Smooth muscle cell (in vitro differentiated cells): ENCODE results near the gene DYSF. TPM values are rescaled to one million over a fixed set of nuclear protein-coding genes. Genes with fewer than 3 reads are reported as not detected.

Experiments used
- DNase-seq: peaks from one replicate; lab custom pipeline; 2025; ENCODE audit not compliant: unreplicated experiment; lab: John Stamatoyannopoulos, UW
- H2AFZ ChIP-seq: fragments of 200-600 bp; sonication (generic); 2 replicates; pipeline ENCODE4 v1.6.0; 2016; ENCODE audit warnings: antibody characterized with exemption, low read depth, mild to moderate bottlenecking
- H3F3A ChIP-seq: fragments of 200-600 bp; sonication (generic); 2 replicates; pipeline ENCODE4 v1.6.0; 2017; ENCODE audit warnings: antibody characterized with exemption, low read depth
- H3K27ac ChIP-seq: fragments of 200-600 bp; sonication (generic); 2 replicates; pipeline ENCODE4 v1.5.1; 2016; ENCODE audit warnings: low read depth, mild to moderate bottlenecking
- H3K27me3 ChIP-seq: fragments of 200-600 bp; sonication (generic); 2 replicates; pipeline ENCODE4 v1.6.1; 2016; ENCODE audit warnings: low read depth, mild to moderate bottlenecking
- H3K36me3 ChIP-seq: fragments of 200-600 bp; sonication (generic); 2 replicates; pipeline ENCODE4 v1.5.1; 2016; ENCODE audit warnings: low read depth
- H3K4me1 ChIP-seq: fragments of 200-600 bp; sonication (generic); 2 replicates; pipeline ENCODE4 v1.5.1; 2016; ENCODE audit warnings: low read depth
- H3K4me2 ChIP-seq: fragments of 200-600 bp; sonication (generic); 2 replicates; pipeline ENCODE4 v1.6.0; 2016; ENCODE audit warnings: mild to moderate bottlenecking
- H3K4me3 ChIP-seq: fragments of 200-600 bp; sonication (generic); 2 replicates; pipeline ENCODE4 v1.5.1; 2016; ENCODE audit warnings: mild to moderate bottlenecking
- H3K79me2 ChIP-seq: fragments of 200-600 bp; sonication (generic); 2 replicates; pipeline ENCODE4 v1.6.0; 2016; ENCODE audit warnings: low read depth, mild to moderate bottlenecking
- H3K9ac ChIP-seq: fragments of 200-600 bp; sonication (generic); 2 replicates; pipeline ENCODE4 v1.6.0; 2016; ENCODE audit warnings: low read depth
- H3K9me3 ChIP-seq: fragments of 200-600 bp; sonication (generic); replicated peaks from 2 replicates; pipeline ENCODE4 v1.5.1; 2016; ENCODE audit warnings: low read depth
- H4K20me1 ChIP-seq: fragments of 200-600 bp; sonication (generic); 2 replicates; pipeline ENCODE4 v1.6.0; 2016; ENCODE audit warnings: low read depth
- WGBS: methylation state at CpG from one replicate; pipeline ENCODE4 v1.1.7; 2016; ENCODE audit warnings: low lambda C conversion rate; 5-methylcytosine and 5-hydroxymethylcytosine counted together
- polyA plus RNA-seq: library from polyadenylated mRNA; unstranded; fragments of >200 nt; fragmentation: Nextera tagmentation; extraction: Ambion mirVana; gene quantifications from 2 replicates; pipeline ENCODE4 v1.2.1, GENCODE V29; 2016
- total RNA-seq: library from RNA; depleted of rRNA; stranded (reverse); fragments of >200 nt; gene quantifications from 2 replicates; pipeline ENCODE4 v1.2.3, GENCODE V29; 2014
- TF ChIP-seq, protein P1 (sequence below): fragments of 200-600 bp; sonication (generic); IDR thresholded peaks from 2 replicates; pipeline ENCODE4 v1.5.1; 2017; ENCODE audit warnings: borderline replicate concordance, mild to moderate bottlenecking, antibody characterized with exemption; ENCODE audit not compliant: insufficient read depth, poor library complexity, severe bottlenecking

Gene DYSF
- total and polyA plus RNA-seq, 2 experiments from 2014 or later, result 0.64 to 1.6 TPM

DNA sequence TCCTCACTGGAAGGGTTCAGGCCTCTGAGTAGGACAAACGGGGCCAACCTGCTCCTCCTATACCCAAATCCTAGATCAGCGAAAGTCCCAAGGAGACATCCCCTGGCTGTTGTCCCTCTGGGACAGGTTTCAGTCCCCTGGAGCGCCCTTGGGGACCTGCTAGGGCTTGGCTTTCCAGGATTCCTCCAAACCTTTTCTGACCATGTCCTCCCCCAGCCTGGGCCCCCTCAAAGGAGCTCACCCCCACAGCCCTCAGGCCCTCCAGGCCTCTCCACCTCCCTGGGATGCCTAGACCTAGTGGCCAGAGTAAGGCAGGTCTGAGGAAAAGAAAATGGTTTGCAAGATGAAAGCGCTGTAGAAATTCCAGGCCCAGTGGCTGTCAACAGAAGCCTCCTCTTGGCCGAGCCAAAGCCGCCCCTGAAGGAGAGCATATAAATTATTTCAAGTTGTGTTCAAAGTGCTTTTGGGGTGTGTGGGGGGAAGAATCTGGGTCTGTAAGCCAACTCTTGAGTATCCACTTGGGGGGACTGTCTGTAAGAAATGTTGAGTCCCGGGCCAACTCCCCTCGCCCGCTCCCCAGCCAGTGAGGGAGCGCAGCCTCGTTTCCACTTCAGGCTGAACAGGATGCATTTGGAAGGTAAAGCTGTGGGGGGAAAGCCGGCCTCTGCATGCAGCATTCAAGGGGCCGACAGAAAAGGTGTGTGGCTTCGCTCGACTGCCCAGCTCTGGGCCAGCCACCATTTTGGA is 158.6 kb downstream of the DYSF start:
- H3K9ac ChIP-seq, result no peak overlapping the region
- TF ChIP-seq, protein P1, sequence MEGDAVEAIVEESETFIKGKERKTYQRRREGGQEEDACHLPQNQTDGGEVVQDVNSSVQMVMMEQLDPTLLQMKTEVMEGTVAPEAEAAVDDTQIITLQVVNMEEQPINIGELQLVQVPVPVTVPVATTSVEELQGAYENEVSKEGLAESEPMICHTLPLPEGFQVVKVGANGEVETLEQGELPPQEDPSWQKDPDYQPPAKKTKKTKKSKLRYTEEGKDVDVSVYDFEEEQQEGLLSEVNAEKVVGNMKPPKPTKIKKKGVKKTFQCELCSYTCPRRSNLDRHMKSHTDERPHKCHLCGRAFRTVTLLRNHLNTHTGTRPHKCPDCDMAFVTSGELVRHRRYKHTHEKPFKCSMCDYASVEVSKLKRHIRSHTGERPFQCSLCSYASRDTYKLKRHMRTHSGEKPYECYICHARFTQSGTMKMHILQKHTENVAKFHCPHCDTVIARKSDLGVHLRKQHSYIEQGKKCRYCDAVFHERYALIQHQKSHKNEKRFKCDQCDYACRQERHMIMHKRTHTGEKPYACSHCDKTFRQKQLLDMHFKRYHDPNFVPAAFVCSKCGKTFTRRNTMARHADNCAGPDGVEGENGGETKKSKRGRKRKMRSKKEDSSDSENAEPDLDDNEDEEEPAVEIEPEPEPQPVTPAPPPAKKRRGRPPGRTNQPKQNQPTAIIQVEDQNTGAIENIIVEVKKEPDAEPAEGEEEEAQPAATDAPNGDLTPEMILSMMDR, result no peak
- no peaks in the 10 kb centered on the region for H3K9me3 ChIP-seq
- H2AFZ ChIP-seq, result no peak overlapping the region
- no peaks in the 10 kb centered on the region for H3K36me3 ChIP-seq
- H3K4me2 ChIP-seq, result no peak overlapping the region
- H3K4me3 ChIP-seq, result no peak overlapping the region
- WGBS, result 94% methylated on average over 15 of the region's 15 CpGs
- no peak overlapping the region for H3K27ac ChIP-seq
- H3K79me2 ChIP-seq, result no peaks in the 10 kb centered on the region
- no peak for DNase-seq
- H3K27me3 ChIP-seq, result no peaks in the 10 kb centered on the region
- no peaks in the 10 kb centered on the region for H3F3A ChIP-seq
- no peaks in the 10 kb centered on the region for H4K20me1 ChIP-seq
- no peaks in the 10 kb centered on the region for H3K4me1 ChIP-seq

DNA sequence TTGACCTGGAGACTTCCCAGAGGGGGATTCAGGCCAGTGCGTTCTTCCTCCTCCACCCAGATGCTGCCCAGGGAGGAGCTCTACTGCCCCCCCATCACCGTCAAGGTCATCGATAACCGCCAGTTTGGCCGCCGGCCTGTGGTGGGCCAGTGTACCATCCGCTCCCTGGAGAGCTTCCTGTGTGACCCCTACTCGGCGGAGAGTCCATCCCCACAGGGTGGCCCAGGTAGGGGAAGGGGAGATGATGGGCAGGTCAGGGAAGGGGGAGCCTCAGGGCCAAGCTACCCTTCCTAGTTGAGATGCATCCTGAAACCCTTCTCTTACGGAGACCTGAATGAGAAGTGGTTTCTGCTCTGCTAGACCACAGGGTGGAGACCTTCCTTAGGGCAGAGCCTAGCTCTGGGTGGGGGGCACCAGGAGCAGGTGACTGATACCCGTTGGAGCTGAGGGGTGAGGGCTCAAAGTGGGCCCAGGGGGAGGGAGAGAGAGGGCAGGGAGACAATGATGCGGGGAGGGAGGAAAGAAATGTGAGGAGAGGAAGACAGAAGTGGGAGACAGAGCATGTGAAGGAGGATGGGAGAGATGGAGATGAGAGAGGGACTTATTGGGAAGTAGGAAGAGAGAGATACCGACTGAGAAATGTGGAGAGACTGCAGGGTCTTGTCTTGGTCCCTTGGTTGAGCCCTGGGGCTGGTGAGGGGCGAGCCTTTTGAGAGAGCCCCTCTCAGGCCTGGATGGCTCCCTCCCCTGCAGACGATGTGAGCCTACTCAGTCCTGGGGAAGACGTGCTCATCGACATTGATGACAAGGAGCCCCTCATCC is 159.4 kb downstream of the DYSF start:
- no peak for DNase-seq
- Histone ChIP-seq H3F3A (no peaks in the 10 kb centered on the region), H4K20me1 (no peaks in the 10 kb centered on the region), H3K9me3 (no peaks in the 10 kb centered on the region), H3K79me2 (no peaks in the 10 kb centered on the region), H2AFZ (no peak overlapping the region), H3K4me3 (no peak overlapping the region), H3K27me3 (no peaks in the 10 kb centered on the region), H3K4me1 (no peaks in the 10 kb centered on the region), H3K4me2 (no peak overlapping the region), H3K36me3 (no peaks in the 10 kb centered on the region), H3K27ac (no peak overlapping the region), H3K9ac (no peak overlapping the region)
- TF ChIP-seq, protein P1, result no peak
- 95% methylated on average over 15 of the region's 17 CpGs for whole genome bisulfite sequencing

DNA sequence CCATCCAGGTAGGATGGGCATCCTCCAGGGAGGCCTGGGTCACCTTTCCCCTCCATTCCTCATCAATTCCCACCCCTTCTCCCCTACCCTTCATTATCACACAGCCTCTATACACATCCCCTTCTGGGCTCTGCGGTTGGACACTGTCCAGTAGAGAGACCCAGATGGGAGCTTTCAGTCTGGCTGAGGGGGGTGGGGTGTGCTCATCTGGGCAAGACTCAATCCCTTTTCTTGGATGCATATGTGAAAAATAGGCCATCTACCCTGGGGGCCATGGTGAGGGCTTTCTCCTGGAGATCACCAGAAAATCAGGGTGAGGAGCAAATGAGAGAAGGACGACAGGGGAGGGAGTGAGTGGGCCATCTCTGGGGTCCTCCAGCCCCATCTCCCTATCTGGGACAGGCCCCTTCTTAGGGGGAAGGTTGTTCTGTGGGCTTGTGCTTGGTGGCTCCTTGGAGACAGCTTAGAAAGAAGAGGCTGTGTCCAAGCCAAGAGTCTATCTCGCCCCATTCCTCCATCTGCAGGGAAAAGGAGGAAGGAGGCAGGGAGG is 160.1 kb downstream of the DYSF start:
- Histone ChIP-seq H3K4me1 (no peaks in the 10 kb centered on the region), H3K9me3 (no peaks in the 10 kb centered on the region), H3K36me3 (no peaks in the 10 kb centered on the region), H3K27ac (no peak overlapping the region), H2AFZ (no peak overlapping the region), H3K27me3 (no peaks in the 10 kb centered on the region), H4K20me1 (no peaks in the 10 kb centered on the region), H3K4me2 (no peak overlapping the region), H3K4me3 (no peak overlapping the region), H3K9ac (no peak overlapping the region), H3F3A (no peaks in the 10 kb centered on the region), H3K79me2 (no peaks in the 10 kb centered on the region)
- TF ChIP-seq, protein P1, result no peak
- no peak for DNase-seq
- WGBS, result 99% methylated on average over 3 of the region's 3 CpGs
